Activated gamma-delta T cell (primary cell): ENCODE data around the gene PCDH15.

Experiments
- DNase-seq: peaks from one replicate; lab custom pipeline; 2025; lab: John Stamatoyannopoulos, UW

PCDH15 gene

DNA sequence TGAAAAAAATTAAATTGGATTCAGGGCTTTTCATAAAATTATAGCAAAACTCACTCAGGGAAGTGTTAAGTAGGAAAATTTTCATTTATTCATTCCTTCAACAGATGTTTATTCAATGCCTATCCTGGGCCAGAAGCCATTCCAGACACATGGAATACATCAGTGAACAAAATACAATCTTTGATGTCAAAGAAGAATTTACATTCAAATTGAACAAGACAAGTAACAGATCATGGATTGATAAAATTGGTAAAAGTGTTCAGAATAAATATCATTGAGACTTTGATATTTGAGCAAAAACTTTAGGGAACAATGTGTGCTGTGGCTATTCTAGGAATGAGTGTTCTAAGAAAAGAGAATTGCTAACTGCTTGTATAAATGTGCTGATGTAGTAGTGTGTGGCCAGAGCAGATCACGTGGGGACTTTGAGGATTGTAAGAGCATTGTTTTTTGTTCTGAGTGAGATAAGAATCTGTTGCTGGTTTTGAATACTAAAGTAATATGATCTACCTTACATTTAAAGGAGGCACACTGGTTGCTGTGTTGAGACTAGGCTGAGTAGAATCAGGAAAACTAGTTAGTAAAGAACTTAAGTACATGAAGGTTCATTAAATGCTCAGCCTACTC is 957.2 kb downstream of the PCDH15 start:
- no peak for DNase-seq

DNA sequence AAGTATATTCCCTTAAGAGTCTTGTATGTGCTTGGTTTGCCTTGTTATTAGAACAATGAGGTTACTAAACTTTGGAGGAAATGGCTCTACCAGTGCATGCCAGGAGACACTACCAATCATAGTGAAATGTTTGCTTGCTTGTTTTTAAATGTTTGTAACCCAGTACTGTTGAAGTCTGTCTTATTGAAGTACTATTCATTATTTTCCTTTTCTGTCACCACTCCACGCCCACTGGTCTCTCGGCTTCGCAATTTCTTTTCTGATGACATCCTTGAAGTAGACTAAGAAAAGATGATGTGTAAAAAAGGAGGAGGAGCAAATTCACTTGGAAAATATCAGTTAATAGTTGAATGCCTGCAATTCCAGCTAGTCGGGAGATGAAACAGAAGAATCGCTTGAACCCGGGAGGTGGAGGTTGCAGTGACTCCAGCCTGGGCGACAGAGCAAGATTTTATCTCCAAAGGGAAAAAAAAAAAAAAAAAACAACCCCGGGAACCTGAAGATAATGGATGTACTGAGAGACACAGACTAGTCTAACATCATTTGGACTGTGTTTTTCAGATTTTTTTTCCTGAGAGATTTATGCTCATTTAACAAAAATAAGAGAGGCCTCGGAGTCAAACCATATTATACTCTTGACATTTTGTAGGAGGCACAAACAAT is 959.4 kb downstream of the PCDH15 start:
- DNase-seq: no peak

DNA sequence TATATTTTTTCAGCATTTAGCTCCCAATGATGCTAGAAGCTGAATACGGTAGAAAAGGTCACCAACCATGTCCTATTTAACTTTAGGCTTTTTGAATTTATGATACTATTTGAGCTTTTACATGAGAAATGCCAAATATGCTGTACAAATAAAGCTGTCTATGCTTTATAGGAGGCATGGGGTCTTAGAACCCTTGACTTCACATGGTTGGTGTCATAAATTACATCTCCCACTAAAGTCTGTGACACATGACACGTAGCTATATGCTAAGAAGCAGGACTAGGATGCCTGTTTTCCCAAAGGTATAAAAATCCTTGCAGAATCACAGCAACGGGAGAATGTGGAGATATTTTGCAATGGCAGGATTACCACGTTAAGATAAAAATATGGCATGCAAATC is 960.4 kb downstream of the PCDH15 start:
- no peak for DNase-seq

DNA sequence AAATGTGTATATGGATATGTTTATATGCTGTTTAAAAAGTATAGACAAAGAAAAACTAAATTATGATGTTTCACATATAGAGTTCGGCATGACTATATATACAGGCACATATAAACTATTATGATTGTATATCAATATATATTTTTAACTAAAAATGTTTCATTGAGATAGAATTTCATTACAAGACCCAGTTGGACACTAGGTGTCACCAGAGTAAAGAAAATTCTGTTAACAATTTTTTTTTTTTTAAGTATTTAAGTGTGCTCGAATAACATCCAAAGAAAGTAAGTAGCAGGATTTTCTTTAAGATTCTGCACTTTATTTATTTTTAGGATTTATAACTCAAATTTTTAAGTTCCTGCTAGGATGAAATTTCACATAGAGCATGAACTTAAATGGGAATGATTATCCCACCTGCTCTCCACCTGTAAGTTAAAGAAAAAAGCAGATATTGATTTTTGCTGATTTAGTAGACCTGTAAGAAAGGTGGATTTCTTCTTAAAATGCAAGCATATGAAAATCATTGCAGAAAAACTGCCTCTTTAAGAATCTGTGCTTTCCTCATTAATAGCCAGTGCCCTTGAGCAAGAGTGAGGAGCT is 961.5 kb downstream of the PCDH15 start:
- no peak for DNase-seq

DNA sequence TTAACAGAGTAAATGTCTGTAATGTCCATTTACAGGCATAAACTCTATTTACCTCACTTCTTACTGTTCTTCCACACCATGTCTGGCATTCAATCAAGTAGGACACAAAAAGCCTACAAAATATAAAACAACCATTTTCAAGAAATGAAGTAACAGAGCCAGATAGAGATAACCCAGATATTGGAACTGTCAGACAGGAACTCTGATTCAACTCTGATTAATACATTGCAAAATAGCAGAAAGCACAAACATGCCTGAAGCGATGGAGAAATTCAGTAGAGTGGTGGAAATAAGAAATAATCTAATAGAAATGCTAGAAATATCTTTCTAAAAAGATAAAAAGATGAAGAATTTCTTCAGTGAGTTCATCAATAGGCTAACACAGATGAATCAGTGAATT is 964.4 kb downstream of the PCDH15 start:
- DNase-seq: no peak

DNA sequence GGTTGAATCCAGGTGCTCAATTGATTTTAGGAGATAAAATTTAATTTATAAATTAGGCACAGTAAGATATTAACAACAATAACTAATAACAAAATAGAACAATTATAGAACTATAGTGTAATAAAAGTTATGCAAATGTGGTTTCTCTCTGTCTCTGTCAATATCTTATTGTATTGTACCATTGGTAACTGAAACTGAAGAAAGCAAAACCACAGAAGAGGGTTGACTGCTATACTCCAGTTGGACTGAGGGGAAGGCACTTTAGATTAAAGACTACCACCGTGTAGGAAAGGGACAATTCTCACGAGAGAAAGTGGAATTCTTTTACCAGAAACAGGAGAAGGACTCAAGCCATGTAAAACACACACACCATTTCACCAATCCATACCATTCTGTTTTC is 967.1 kb downstream of the PCDH15 start:
- DNase-seq: no peak

DNA sequence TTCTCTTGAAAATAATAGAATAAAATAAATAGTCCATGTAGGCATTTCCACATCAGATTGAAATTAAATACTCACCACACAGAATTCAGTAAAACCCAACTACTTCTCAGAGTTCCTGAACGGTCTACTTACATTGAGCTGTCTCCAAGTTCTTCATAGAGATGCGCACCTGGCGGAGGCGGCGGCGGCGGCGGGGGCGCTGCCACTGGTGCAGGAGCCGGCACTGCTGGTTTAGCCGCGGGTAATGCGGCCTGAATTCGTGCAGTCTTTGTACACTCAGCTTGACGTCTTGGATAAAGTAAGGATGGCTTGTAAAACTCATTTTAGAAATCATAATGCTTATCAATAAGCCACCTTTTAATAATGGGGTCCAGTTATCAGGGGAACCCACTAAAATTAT is 973.8 kb downstream of the PCDH15 start:
- no peak for DNase-seq

DNA sequence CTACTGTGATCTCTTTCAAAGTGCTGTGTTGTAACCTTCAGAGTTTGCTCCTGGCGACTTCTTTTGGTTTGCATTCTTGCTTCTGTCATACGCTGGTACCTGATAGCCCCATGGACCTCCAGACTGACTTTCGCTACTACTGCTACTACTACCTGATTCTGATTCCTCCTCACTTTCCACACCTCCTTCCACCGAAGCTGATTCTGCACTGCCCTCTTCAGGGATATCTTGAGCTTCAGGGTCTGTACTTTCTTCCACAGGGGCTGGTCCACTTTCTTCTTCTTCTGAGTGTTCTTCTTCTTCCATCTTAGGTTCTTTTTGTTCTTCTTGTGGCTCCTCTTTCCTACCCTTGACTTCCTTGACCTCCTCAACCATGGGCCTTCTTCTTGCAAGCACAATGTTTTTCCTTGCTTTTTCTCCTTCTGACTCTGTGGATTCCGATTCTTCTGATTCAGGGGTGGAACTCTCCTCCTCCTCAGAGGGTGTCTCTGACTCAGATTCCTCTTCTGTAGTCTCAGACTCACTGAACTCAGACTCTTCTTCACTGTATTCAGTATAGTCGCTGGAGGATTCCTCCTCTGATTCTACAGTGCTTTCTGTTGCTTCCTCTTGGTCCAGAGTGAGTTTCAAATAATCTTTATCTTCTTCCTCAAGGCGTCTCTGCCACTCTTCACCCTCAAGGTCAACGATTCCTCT is 992.2 kb downstream of the PCDH15 start:
- DNase-seq: no peak

DNA sequence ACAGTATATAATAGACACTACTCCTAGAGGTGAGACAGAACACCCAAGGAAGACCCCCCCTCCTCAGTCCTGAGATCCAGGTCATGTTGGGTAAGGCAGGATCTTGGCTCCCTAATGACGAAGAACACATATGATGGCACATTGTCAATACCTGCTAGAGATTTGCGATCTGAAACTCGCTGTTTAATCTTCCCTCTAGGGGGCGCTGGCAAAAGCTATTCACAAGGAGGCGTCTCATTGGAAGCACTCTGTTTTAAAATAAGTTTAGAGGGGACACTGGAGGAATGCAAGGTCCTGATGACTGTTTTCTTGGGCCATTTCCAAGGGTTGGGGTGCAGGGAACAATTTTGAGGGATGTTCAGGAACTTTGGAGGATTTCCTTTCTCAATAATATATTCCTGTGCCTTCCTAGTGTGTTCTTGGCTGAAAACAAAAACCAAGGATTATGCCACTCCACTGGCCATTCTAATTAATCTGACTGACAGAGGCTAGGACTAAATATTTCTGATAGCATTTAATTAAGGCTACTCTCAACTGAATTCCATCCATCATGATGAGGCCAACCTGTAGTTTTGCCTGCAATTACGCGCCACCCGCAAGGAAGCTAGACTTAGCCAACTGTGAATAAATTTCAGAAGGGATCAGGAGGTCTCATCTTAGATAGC is 1014.7 kb downstream of the PCDH15 start:
- DNase-seq: no peak

DNA sequence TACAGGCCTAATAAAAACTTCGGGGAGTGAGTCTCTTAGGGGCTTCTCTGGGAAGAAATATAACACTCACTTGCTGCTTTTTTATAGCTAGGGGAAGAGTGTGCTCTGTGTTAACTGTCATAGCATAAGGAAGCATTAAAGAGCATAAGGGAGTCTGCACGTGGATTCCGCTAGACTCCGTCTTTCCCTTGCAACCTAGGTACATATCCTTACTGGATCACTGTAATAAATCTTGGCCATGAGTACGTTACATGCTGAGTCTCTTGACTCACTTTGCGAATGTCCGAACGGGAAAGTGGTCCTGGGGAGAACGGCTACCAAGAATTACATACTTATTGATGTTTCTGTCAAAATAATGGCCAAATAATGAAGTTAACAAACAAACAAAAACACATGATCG is 1029.3 kb downstream of the PCDH15 start:
- no peak for DNase-seq

DNA sequence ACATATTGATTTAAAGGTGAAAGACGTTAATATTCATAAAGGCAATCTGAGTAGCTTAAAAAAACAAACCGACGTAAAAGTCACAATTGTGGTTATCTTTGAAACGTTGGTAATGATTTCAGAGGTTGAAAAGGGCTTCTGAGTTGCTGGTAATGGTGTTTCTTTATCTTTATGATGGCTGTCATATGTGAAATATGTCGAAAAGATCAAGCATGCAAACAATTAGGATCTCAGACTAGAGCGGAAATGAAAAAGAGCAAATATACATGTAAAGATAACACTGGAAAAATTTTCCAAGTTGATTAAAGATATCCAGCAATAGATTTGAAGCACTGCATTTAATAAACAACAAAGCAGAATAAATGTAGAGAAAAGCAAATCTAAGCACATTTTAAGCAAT is 1030.1 kb downstream of the PCDH15 start:
- DNase-seq: no peak

DNA sequence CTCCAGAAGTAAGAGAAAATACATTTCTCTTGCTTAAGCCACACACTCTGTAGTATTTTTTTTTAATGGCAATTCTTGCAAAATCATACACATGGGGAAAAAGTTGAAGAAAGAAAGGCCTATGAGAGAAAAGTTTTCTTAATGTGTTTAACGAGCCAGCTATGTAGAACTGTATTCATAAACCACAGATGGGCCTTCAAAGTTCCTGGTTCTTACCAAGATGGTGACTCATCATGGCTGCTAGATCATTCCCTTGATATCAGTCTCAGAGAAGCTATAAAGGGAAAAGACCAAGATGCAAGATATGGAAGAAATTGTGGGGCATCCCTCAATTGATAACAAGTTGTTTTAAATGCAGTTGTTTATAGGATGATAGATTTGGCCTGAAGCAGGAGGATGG is 1035.7 kb downstream of the PCDH15 start:
- no peak for DNase-seq

DNA sequence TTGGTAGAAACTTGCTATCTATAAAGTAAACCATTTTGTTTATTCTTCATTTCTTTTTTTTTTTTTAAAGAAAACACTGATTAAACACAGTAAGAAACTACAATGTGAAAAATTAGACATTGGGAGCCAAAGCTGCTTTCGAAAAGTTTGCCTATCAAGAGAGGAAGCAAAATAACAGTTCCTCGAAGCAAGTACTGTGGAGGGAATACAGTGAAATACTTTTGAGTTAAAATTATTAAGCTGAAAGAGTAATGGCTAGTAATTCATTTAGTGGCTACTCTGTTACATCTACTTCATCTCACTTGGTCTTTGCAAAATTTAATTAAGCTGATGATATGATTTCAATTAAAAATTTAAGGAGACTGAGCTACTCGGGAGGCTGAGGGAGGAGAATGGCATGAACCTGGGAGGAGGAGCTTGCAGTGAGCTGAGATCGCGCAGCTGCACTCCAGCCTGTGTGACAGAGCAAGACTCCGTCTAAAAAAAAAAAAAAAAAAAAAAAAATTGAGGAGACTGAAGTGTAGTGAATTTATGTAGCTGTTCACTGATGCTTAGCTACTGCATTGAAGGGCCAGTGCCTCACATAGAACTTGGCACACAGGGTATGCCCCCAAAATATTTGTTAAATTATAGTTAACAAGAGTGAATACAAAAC is 1046.3 kb downstream of the PCDH15 start:
- DNase-seq: no peak
